RWPE2 (cell line): Measurements from ENCODE around the gene RASGRF2.

Experiments
- ATAC-seq: fragments of 200-7000 bp; cut with Tn5 transposase; 3 replicates; pipeline ENCODE4 v1.9.1; 2021; ENCODE audit warnings: low read depth
- DNase-seq: peaks from one replicate; pipeline ENCODE4 v3.0.0-alpha.2; 2020; ENCODE audit warnings: low spot score
- H3K27ac ChIP-seq: fragments of 450-650 bp; 2 replicates; pipeline ENCODE4 v1.5.1; 2017; ENCODE audit warnings: mild to moderate bottlenecking; ENCODE audit not compliant: poor library complexity, severe bottlenecking
- H3K27me3 ChIP-seq: fragments of 250-450 bp; sonication (Bioruptor Pico); 2 replicates; pipeline ENCODE4 v1.5.1; 2021; ENCODE audit warnings: mild to moderate bottlenecking, moderate library complexity; ENCODE audit not compliant: insufficient read depth, poor library complexity, severe bottlenecking
- H3K36me3 ChIP-seq: fragments of 250-450 bp; sonication (Bioruptor Pico); 2 replicates; pipeline ENCODE4 v1.5.1; 2020; ENCODE audit warnings: low read depth, mild to moderate bottlenecking, moderate library complexity
- H3K4me1 ChIP-seq: fragments of 250-450 bp; sonication (Bioruptor Pico); 2 replicates; pipeline ENCODE4 v1.5.1; 2021; ENCODE audit warnings: mild to moderate bottlenecking, moderate library complexity; ENCODE audit not compliant: insufficient read depth, poor library complexity, severe bottlenecking
- H3K4me3 ChIP-seq: fragments of 250-450 bp; sonication (Bioruptor Pico); 2 replicates; pipeline ENCODE4 v1.5.1; 2021; ENCODE audit warnings: mild to moderate bottlenecking, moderate library complexity; ENCODE audit not compliant: severe bottlenecking
- H3K9me3 ChIP-seq: fragments of 250-450 bp; sonication (Bioruptor Pico); 2 replicates; pipeline ENCODE4 v1.5.1; 2021; ENCODE audit warnings: mild to moderate bottlenecking, moderate library complexity; ENCODE audit not compliant: severe bottlenecking
- CTCF ChIP-seq: fragments of 450-650 bp; IDR thresholded peaks from one replicate; pipeline ENCODE4 v1.5.1; 2017; ENCODE audit warnings: mild to moderate bottlenecking, moderate library complexity; ENCODE audit not compliant: poor library complexity, severe bottlenecking

The RASGRF2 gene

GRCh38 chr5:81188962-81189361 lies 228.8 kb downstream of the RASGRF2 start:
- no peaks in the 10 kb centered on the region for H3K4me1 ChIP-seq
- TF ChIP-seq CTCF, result no peak
- ATAC-seq, result no peak

GRCh38 chr5:81189875-81190498 lies 229.8 kb downstream of the RASGRF2 start:
- no peak for TF ChIP-seq CTCF
- no peaks in the 10 kb centered on the region for H3K9me3 ChIP-seq
- H3K4me1 ChIP-seq, result no peaks in the 10 kb centered on the region
- no peak overlapping the region for H3K27ac ChIP-seq
- H3K27me3 ChIP-seq, result no peaks in the 10 kb centered on the region
- ATAC-seq, result no peak
- H3K4me3 ChIP-seq, result no peak overlapping the region
- H3K36me3 ChIP-seq, result no peaks in the 10 kb centered on the region
- DNase-seq, result no peak

More at GRCh38 chr5:81188962-81189361, 228.8 kb downstream of the RASGRF2 start:
- Histone ChIP-seq H3K27me3 (no peaks in the 10 kb centered on the region), H3K9me3 (no peaks in the 10 kb centered on the region), H3K4me3 (no peak overlapping the region), H3K27ac (no peak overlapping the region), H3K36me3 (no peaks in the 10 kb centered on the region)
- no peak for DNase-seq

GRCh38 chr5:81191726-81192372 lies 231.7 kb downstream of the RASGRF2 start:
- Histone ChIP-seq H3K27ac (no peak overlapping the region), H3K36me3 (no peaks in the 10 kb centered on the region), H3K4me1 (no peaks in the 10 kb centered on the region), H3K4me3 (no peak overlapping the region), H3K27me3 (no peaks in the 10 kb centered on the region), H3K9me3 (no peaks in the 10 kb centered on the region)
- ATAC-seq (no peak), DNase-seq (no peak)
- TF ChIP-seq CTCF, result no peak

GRCh38 chr5:81192373-81192750 lies 232.2 kb downstream of the RASGRF2 start:
- no peak for DNase-seq
- Histone ChIP-seq H3K4me3 (no peak overlapping the region), H3K4me1 (no peaks in the 10 kb centered on the region), H3K27me3 (no peaks in the 10 kb centered on the region), H3K27ac (no peak overlapping the region), H3K36me3 (no peaks in the 10 kb centered on the region), H3K9me3 (no peaks in the 10 kb centered on the region)
- no peak for TF ChIP-seq CTCF
- ATAC-seq, result no peak
